ENCODE data around the gene MYPOP. TPM values are rescaled to one million over a fixed set of nuclear protein-coding genes. Genes with fewer than 3 reads are reported as not detected.
A peak's percentile ranks its signal among the peaks of the same experiment; 100 is the strongest.

MYPOP gene
- total and polyA plus RNA-seq, 9 of the 15 experiments (the other 6 are each of a cell fraction or from before 2014, with no cell fraction given): 0.32 to 7.6 (median 1.6) TPM

GRCh38 chr19:45901912-45902650 is at the start of gene MYPOP (continued):
- no peak for TF ChIP-seq CHD7 (IDR thresholded peaks at IDR 0.05; ENCODE audit: low read depth, low read length)
- TF ChIP-seq COPS2 (conservative IDR thresholded peaks at IDR 0.05): no peak
- TF ChIP-seq HNRNPL (IDR thresholded peaks at IDR 0.05; ENCODE audit: low read depth, low read length): no peak
- TF ChIP-seq MIER1 (IDR thresholded peaks at IDR 0.05; ENCODE audit: low read depth): peak; percentile 43; the same call in 1 of the 2 replicates
- TF ChIP-seq PML (IDR thresholded peaks at IDR 0.05; ENCODE audit: low read length): no peak
- TF ChIP-seq RHOXF2B (CRISPR knock-in tag; conservative IDR thresholded peaks at IDR 0.05): no peak
- TF ChIP-seq FIP1L1 (IDR thresholded peaks at IDR 0.05; ENCODE audit: low read depth, low read length, poor library complexity, severe bottlenecking): no peak
- no peak for TF ChIP-seq EWSR1 (IDR thresholded peaks at IDR 0.05; ENCODE audit: borderline replicate concordance, low read depth, partially characterized antibody)
- no peak for TF ChIP-seq TAF7 (tag; IDR thresholded peaks at IDR 0.05)
- TF ChIP-seq, protein P1, sequence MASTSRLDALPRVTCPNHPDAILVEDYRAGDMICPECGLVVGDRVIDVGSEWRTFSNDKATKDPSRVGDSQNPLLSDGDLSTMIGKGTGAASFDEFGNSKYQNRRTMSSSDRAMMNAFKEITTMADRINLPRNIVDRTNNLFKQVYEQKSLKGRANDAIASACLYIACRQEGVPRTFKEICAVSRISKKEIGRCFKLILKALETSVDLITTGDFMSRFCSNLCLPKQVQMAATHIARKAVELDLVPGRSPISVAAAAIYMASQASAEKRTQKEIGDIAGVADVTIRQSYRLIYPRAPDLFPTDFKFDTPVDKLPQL (IDR thresholded peaks at IDR 0.05; ENCODE audit: extremely low read depth, insufficient read length): no peak
- TF ChIP-seq CLOCK (CRISPR knock-in tag; IDR thresholded peaks at IDR 0.05; ENCODE audit: borderline replicate concordance): no peak
- TF ChIP-seq SOX6 (IDR thresholded peaks at IDR 0.05): no peak
- no peak for TF ChIP-seq ARNT (IDR thresholded peaks at IDR 0.05)
- TF ChIP-seq HMG20B (CRISPR knock-in tag; IDR thresholded peaks at IDR 0.05): no peak
